SKM-1 treated with dmso at 0.1 percent for 144 hours (cell line): ENCODE data around the gene ACTR3C.

ENCODE experiments used
- DNase-seq: peaks from one replicate; lab custom pipeline; 2025; ENCODE audit not compliant: unreplicated experiment; lab: John Stamatoyannopoulos, UW

ACTR3C gene

GRCh38 chr7:150359622-150360362 is 36.4 kb upstream of the ACTR3C start:
- no peak for DNase-seq

- no peak for DNase-seq
Observed at GRCh38 chr7:150358988-150359621, 35.8 kb upstream of the ACTR3C start.

GRCh38 chr7:150358433-150358832 is 35.1 kb upstream of the ACTR3C start:
- DNase-seq, result no peak

GRCh38 chr7:150357771-150358427 is 34.6 kb upstream of the ACTR3C start:
- no peak for DNase-seq

- no peak for DNase-seq
Observed at GRCh38 chr7:150357270-150357669, 33.9 kb upstream of the ACTR3C start.

- no peak for DNase-seq
Observed at GRCh38 chr7:150356265-150356897, 33.0 kb upstream of the ACTR3C start.

- DNase-seq, result no peak
Observed at GRCh38 chr7:150355666-150356059, 32.3 kb upstream of the ACTR3C start.

- DNase-seq, result no peak
Observed at GRCh38 chr7:150351587-150352194, 28.3 kb upstream of the ACTR3C start.

GRCh38 chr7:150346922-150347321 is 23.6 kb upstream of the ACTR3C start:
- DNase-seq, result no peak

- no peak for DNase-seq
Observed at GRCh38 chr7:150345012-150345411, 21.7 kb upstream of the ACTR3C start.

- no peak for DNase-seq
Observed at GRCh38 chr7:150344299-150344698, 21.0 kb upstream of the ACTR3C start.

- DNase-seq, result no peak
Observed at GRCh38 chr7:150343225-150343624, 19.9 kb upstream of the ACTR3C start.

- no peak for DNase-seq
Observed at GRCh38 chr7:150342121-150342408, 18.7 kb upstream of the ACTR3C start.

- DNase-seq, result no peak
Observed at GRCh38 chr7:150341263-150342120, 18.1 kb upstream of the ACTR3C start, which contains the start of gene RARRES2. RARRES2 (minus strand) TSS chr7:150341629; CDS start chr7:150340609, 1,020 bp downstream.

GRCh38 chr7:150340875-150341262 is 17.5 kb upstream of the ACTR3C start:
- DNase-seq, result no peak

GRCh38 chr7:150340024-150340749 is 16.8 kb upstream of the ACTR3C start:
- DNase-seq, result no peak

GRCh38 chr7:150339409-150339809 is 16.1 kb upstream of the ACTR3C start:
- DNase-seq, result no peak

GRCh38 chr7:150338166-150338829 is 15.0 kb upstream of the ACTR3C start:
- no peak for DNase-seq

- DNase-seq, result no peak
Observed at GRCh38 chr7:150337659-150338081, 14.3 kb upstream of the ACTR3C start.
